A172 (cell line): ENCODE results near the gene PPP6R3. TPM values are rescaled to one million over a fixed set of nuclear protein-coding genes. Genes with fewer than 3 reads are reported as not detected.

ENCODE experiments used
- DNase-seq: peaks from one replicate; pipeline ENCODE4 v3.0.0-alpha.2; 2015; ENCODE audit warnings: low spot score
- total RNA-seq: library from RNA; depleted of rRNA; stranded (reverse); fragments of >200 nt; shearing (Covaris generic); gene quantifications from 2 replicates; pipeline ENCODE4 v1.2.3, GENCODE V29; 2014

PPP6R3 gene
- total RNA-seq, 1 experiment from 2014 or later, result 116 TPM

GRCh38 chr11:68650801-68651200 is 190.2 kb downstream of the PPP6R3 start:
- no peak for DNase-seq

- no peak for DNase-seq
These were observed 190.8 kb downstream of the PPP6R3 start for GRCh38 chr11:68651208-68651984.

- no peak for DNase-seq
These were observed 191.6 kb downstream of the PPP6R3 start for GRCh38 chr11:68651985-68652682.

- DNase-seq, result no peak
These were observed 192.2 kb downstream of the PPP6R3 start for GRCh38 chr11:68652683-68653156.

- DNase-seq, result no peak
These were observed 193.2 kb downstream of the PPP6R3 start for GRCh38 chr11:68653486-68654430.

- no peak for DNase-seq
These were observed 194.4 kb downstream of the PPP6R3 start for GRCh38 chr11:68654978-68655377.

GRCh38 chr11:68655406-68655805 is 194.9 kb downstream of the PPP6R3 start:
- DNase-seq, result no peak

GRCh38 chr11:68655806-68656205 is 195.3 kb downstream of the PPP6R3 start:
- no peak for DNase-seq

- no peak for DNase-seq
These were observed 196.6 kb downstream of the PPP6R3 start for GRCh38 chr11:68657021-68657780.

- DNase-seq, result no peak
These were observed 197.5 kb downstream of the PPP6R3 start for GRCh38 chr11:68658097-68658496.

GRCh38 chr11:68658661-68659060 is 198.1 kb downstream of the PPP6R3 start:
- no peak for DNase-seq

GRCh38 chr11:68659158-68659921 is 198.8 kb downstream of the PPP6R3 start:
- peak; percentile 93 for DNase-seq

GRCh38 chr11:68660066-68660810 is 199.7 kb downstream of the PPP6R3 start:
- no peak for DNase-seq

GRCh38 chr11:68661014-68661413 is 200.5 kb downstream of the PPP6R3 start:
- no peak for DNase-seq

GRCh38 chr11:68661697-68662603 is 201.4 kb downstream of the PPP6R3 start:
- DNase-seq, result no peak

- no peak for DNase-seq
These were observed 203.0 kb downstream of the PPP6R3 start for GRCh38 chr11:68663482-68664010.

GRCh38 chr11:68664141-68664540 is 203.6 kb downstream of the PPP6R3 start:
- no peak for DNase-seq

- DNase-seq, result no peak
These were observed 204.4 kb downstream of the PPP6R3 start for GRCh38 chr11:68664906-68665305.
